SKM-1 (cell line): ENCODE results near the gene RTN4RL1.

Experiments used
- DNase-seq: peaks from one replicate; lab custom pipeline; 2025; ENCODE audit not compliant: unreplicated experiment; lab: John Stamatoyannopoulos, UW

Gene RTN4RL1

GRCh38 chr17:2025220-2025621, at the start of gene RTN4RL1:
Gene RTN4RL1, minus strand, starts transcription at chr17:2025334. Its CDS starts 469 bp downstream, at chr17:2024865.
- no peak for DNase-seq

GRCh38 chr17:2074919-2075318, 49.8 kb upstream of the RTN4RL1 start:
- no peak for DNase-seq

GRCh38 chr17:2071455-2072281, 46.5 kb upstream of the RTN4RL1 start:
- no peak for DNase-seq

- DNase-seq = no peak
Observed at GRCh38 chr17:2071024-2071385, 45.9 kb upstream of the RTN4RL1 start.

GRCh38 chr17:2070241-2071023, 45.3 kb upstream of the RTN4RL1 start:
- DNase-seq = no peak

- no peak for DNase-seq
Observed at GRCh38 chr17:2068519-2069051, 43.5 kb upstream of the RTN4RL1 start.

- DNase-seq = no peak
Observed at GRCh38 chr17:2068031-2068518, 42.9 kb upstream of the RTN4RL1 start.

- no peak for DNase-seq
Observed at GRCh38 chr17:2067608-2068024, 42.5 kb upstream of the RTN4RL1 start.

GRCh38 chr17:2067048-2067561, 42.0 kb upstream of the RTN4RL1 start:
- no peak for DNase-seq

- DNase-seq = no peak
Observed at GRCh38 chr17:2065949-2066400, 40.8 kb upstream of the RTN4RL1 start.

- DNase-seq = no peak
Observed at GRCh38 chr17:2064980-2065785, 40.0 kb upstream of the RTN4RL1 start.

GRCh38 chr17:2064520-2064971, 39.4 kb upstream of the RTN4RL1 start:
- DNase-seq = no peak

GRCh38 chr17:2064147-2064489, 39.0 kb upstream of the RTN4RL1 start:
- no peak for DNase-seq

- no peak for DNase-seq
Observed at GRCh38 chr17:2063261-2064146, 38.4 kb upstream of the RTN4RL1 start.

GRCh38 chr17:2062571-2063183, 37.5 kb upstream of the RTN4RL1 start:
- DNase-seq = no peak

GRCh38 chr17:2061441-2061958, 36.4 kb upstream of the RTN4RL1 start:
- DNase-seq = no peak

GRCh38 chr17:2060681-2061440, 35.7 kb upstream of the RTN4RL1 start:
- DNase-seq = no peak

GRCh38 chr17:2060385-2060658, 35.2 kb upstream of the RTN4RL1 start:
- DNase-seq = no peak
